Adipocyte (in vitro differentiated cells): ENCODE data around the gene C12orf57.

Source experiments
- DNase-seq: peaks from one replicate; pipeline ENCODE4 v3.0.0-alpha.2; 2015; ENCODE audit warnings: low read depth
- H3K27me3 ChIP-seq: replicated peaks from 2 replicates; pipeline ENCODE4 v1.7.0; 2013; ENCODE audit warnings: mild to moderate bottlenecking, low read length, moderate library complexity; ENCODE audit not compliant: control insufficient read depth, insufficient read depth
- H3K36me3 ChIP-seq: 2 replicates; pipeline ENCODE4 v1.7.0; 2013; ENCODE audit warnings: low read length, mild to moderate bottlenecking, moderate library complexity; ENCODE audit not compliant: control insufficient read depth, insufficient read depth, severe bottlenecking
- H3K4me1 ChIP-seq: 2 replicates; pipeline ENCODE4 v1.7.0; 2013; ENCODE audit warnings: mild to moderate bottlenecking, low read length, moderate library complexity; ENCODE audit not compliant: control insufficient read depth, insufficient read depth
- H3K4me3 ChIP-seq: 2 replicates; pipeline ENCODE4 v1.7.0; 2013; ENCODE audit warnings: mild to moderate bottlenecking, low read length, moderate library complexity
- H3K9ac ChIP-seq: 2 replicates; pipeline ENCODE4 v1.7.0; 2013; ENCODE audit warnings: mild to moderate bottlenecking, low read length, moderate library complexity
- H3K9me3 ChIP-seq: 2 replicates; pipeline ENCODE4 v1.7.0; 2013; ENCODE audit warnings: mild to moderate bottlenecking, low read length, moderate library complexity; ENCODE audit not compliant: control insufficient read depth

Gene C12orf57

GRCh38 chr12:6951551-6952120 lies 7.8 kb downstream of the C12orf57 start:
- Histone ChIP-seq H3K36me3 (no peaks in the 10 kb centered on the region), H3K9me3 (no peaks in the 10 kb centered on the region), H3K27me3 (peaks cover 10% of the 10 kb centered on the region), H3K4me1 (no peaks in the 10 kb centered on the region), H3K9ac (no peak overlapping the region), H3K4me3 (no peak overlapping the region)
- DNase-seq, result no peak

DNA sequence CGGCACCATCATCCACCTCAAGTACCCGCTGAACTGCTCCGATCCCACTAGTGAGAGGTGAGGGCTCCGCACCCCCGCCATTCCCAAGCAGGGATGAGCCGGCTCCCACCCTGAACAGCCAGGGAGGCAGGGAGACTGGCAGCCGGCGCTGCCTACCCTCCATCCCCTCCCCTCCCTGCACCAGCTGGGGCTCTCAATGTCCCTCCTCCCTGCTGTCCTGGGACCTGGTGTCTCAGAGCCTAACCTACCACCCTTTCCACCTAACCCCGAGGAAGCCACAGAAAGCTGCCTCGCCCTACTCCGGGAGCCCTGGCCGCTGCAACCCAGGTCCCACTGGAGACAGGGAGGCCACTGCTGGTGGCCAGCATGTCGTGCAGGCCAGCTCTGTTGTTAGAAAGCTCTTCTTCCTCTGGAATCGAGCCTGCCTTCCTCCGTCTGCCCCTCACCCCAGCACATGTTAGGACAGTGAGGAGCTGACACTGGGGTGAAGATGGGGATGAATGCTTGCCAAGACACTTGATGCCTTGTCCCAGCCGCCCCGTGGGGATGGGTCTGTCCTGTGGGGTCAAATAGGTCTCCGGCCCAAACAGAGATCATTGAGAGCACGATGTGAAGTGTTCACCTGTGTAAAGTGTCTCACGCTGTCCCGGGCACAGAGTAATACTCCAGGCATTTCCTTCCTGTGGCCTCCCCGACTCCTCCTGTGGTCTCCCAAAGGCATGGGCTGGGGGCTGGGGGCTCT lies 8.5 kb downstream of the C12orf57 start:
- H3K4me3 ChIP-seq, result no peak overlapping the region
- H3K27me3 ChIP-seq, result peaks cover 10% of the 10 kb centered on the region
- H3K9ac ChIP-seq, result no peak overlapping the region
- H3K36me3 ChIP-seq, result no peaks in the 10 kb centered on the region
- H3K9me3 ChIP-seq, result no peaks in the 10 kb centered on the region
- no peak for DNase-seq
- no peaks in the 10 kb centered on the region for H3K4me1 ChIP-seq

DNA sequence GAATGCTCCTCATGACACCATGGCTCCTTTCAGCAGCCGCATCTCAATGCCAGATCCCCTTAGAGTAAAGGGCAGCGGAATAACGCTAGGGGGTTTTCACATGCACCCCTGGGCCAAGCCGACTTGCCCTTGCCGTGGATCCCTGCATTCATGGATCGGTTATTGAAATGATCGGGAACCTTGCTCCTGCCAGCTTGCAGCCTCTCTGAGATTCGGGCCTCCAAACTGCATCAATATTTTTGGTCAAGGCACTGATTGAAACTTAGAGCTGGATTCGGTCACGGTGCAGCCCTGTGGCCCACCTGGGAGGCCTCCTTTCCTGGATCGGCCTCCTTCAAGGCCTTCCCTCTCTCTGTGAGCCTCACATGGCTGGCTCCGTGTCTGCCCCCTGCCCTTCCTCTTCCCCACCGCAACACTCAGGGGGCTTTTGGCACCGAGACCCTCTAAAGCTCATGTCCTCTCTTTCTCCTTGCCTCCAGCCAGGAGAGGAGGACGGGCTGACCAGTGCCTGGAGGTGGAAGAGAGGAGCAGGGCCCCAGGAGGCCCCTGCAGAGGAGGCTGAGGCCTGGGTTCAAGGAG lies 9.1 kb downstream of the C12orf57 start:
- Histone ChIP-seq H3K4me3 (no peak overlapping the region), H3K27me3 (peaks cover 10% of the 10 kb centered on the region), H3K9ac (no peak overlapping the region), H3K36me3 (no peaks in the 10 kb centered on the region), H3K4me1 (no peaks in the 10 kb centered on the region), H3K9me3 (no peaks in the 10 kb centered on the region)
- no peak for DNase-seq

DNA sequence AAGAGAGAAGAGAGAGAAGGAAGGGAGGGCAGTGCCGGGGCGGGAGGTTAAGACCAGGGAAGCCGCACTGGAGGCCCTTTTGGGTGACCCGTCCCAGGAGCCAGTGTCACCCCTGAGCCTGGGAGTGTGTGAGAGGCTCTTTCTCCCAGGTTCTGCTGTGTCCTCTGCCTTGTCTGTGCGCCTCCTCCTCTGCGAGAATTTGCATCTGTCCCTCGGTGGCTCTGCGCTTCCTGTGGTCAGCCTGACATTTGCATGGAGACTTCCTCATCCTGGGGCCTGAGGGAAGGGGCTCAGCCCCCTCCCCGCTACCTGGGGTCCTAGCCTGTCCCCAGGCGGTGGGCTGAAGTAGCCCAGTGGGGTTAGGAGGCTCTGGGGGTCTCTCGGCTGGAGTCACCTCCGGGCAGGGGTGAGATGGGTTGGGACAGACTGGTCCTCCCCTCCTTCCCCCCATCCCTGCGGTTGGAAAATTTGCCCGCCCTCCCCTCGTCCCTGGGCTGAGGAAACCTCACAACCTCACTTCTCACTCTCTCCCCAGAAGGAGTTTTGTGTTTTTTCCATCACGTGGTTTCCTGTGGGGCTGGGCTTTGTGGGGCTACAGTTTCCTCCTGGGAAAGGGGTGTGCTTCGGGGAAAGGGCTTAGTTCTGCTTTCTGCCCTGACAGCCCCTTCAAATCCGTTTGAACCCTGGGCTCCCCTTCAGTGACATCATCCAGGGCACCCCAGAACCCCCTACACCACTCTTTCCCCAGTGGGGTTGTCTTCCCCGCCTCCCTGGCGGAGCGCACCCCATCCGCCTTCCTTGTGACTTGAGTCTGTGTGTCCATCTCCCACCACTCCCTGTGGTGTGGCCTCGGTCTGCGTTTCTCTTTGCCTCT lies 9.9 kb downstream of the C12orf57 start:
- Histone ChIP-seq H3K9ac (no peak overlapping the region), H3K4me3 (no peak overlapping the region), H3K36me3 (no peaks in the 10 kb centered on the region), H3K4me1 (no peaks in the 10 kb centered on the region), H3K27me3 (peaks cover 10% of the 10 kb centered on the region), H3K9me3 (no peaks in the 10 kb centered on the region)
- DNase-seq, result no peak

DNA sequence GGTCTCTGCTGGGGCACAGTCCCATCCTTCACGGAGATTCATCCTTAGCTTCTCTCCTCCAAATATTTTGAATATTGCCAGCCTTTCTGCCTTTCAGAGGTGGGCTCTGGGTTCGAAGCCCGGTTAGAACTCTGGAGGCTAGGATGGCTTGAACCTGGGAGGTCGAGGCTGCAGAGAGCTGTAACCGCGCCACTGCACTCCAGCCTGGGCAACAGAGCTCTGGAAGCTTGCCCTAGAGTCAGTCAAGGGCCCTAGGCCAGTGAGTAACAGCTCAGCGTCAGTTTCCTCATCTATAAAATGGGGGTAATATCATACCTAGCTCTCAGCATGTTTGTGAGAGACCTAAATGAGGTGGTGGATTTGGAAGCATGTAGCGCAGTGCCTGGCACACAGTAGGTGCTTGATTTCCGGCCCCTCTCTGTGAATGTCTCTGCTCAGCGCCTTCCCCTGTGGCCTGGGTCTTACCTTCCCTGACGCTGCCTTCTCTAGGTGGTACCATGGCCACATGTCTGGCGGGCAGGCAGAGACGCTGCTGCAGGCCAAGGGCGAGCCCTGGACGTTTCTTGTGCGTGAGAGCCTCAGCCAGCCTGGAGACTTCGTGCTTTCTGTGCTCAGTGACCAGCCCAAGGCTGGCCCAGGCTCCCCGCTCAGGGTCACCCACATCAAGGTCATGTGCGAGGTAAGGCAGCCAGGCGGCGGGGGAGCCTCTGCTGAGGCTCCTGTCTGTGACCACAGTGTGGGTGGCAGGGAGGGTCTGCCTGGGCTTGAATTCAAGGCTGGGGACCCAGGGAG lies 10.7 kb downstream of the C12orf57 start:
- no peaks in the 10 kb centered on the region for H3K4me1 ChIP-seq
- H3K4me3 ChIP-seq, result no peak overlapping the region
- no peak overlapping the region for H3K9ac ChIP-seq
- H3K36me3 ChIP-seq, result no peaks in the 10 kb centered on the region
- DNase-seq, result no peak
- no peaks in the 10 kb centered on the region for H3K9me3 ChIP-seq
- peaks cover 10% of the 10 kb centered on the region for H3K27me3 ChIP-seq

- Histone ChIP-seq H3K27me3 (peaks cover 10% of the 10 kb centered on the region), H3K9me3 (no peaks in the 10 kb centered on the region), H3K4me1 (no peaks in the 10 kb centered on the region), H3K4me3 (no peak overlapping the region), H3K9ac (no peak overlapping the region), H3K36me3 (no peaks in the 10 kb centered on the region)
- DNase-seq, result no peak
Observed at GRCh38 chr12:6955108-6956020, 11.5 kb downstream of the C12orf57 start.

GRCh38 chr12:6956021-6956727 lies 12.4 kb downstream of the C12orf57 start:
- Histone ChIP-seq H3K9me3 (no peaks in the 10 kb centered on the region), H3K9ac (no peak overlapping the region), H3K4me3 (no peak overlapping the region), H3K27me3 (peaks cover 10% of the 10 kb centered on the region), H3K36me3 (no peaks in the 10 kb centered on the region), H3K4me1 (peaks cover 3% of the 10 kb centered on the region)
- DNase-seq, result no peak

- Histone ChIP-seq H3K4me1 (peaks cover 14% of the 10 kb centered on the region), H3K9me3 (no peaks in the 10 kb centered on the region), H3K9ac (no peak overlapping the region), H3K4me3 (no peak overlapping the region), H3K27me3 (peaks cover 10% of the 10 kb centered on the region), H3K36me3 (no peaks in the 10 kb centered on the region)
- no peak for DNase-seq
Observed at GRCh38 chr12:6957151-6957701, 13.4 kb downstream of the C12orf57 start.

DNA sequence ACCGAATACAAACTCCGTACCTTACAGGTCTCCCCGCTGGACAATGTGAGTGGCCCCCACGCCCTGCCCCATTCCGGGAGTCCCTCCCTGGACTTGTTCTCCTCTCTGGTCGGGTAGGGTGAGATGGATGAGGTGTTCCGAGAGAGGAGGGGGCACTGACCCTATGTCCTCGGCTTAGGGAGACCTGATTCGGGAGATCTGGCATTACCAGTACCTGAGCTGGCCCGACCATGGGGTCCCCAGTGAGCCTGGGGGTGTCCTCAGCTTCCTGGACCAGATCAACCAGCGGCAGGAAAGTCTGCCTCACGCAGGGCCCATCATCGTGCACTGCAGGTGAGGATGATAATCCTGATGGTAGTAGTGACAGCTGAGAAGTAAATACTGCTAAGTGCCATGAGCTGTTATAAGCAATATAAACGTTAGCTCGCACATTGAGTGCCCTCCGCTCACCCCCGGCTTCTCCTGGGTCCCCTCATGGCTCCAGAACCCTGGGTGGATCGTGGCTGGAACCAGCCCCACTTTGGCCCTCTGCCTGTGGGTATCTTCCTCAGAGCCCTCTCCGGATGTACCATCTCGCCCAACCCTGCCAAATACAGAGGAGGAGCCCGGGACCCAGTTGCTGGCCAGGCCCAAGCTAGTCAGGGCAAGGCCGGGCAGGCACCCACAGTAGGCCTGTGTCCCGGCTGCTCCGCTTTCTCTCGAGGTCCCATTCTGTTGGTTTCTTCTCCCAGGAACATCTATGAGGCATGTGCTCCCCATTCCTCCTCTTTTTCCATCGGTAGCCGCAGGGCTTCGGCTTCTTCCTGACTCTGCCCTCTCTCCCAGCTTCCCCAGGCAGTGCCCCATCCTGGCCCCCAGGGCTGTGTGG lies 14.2 kb downstream of the C12orf57 start:
- no peak for DNase-seq
- Histone ChIP-seq H3K36me3 (no peaks in the 10 kb centered on the region), H3K9me3 (no peaks in the 10 kb centered on the region), H3K9ac (no peak overlapping the region), H3K4me1 (peaks cover 16% of the 10 kb centered on the region), H3K27me3 (peaks cover 6% of the 10 kb centered on the region), H3K4me3 (no peak overlapping the region)
